ENCODE measurements around the gene CHTOP. TPM values are rescaled to one million over a fixed set of nuclear protein-coding genes. Genes with fewer than 3 reads are reported as not detected.

The CHTOP gene
- total and polyA plus RNA-seq, 2 of the 13 experiments (the other 11 are each of a cell fraction or from before 2014, with no cell fraction given) = 38.0 to 51.9 TPM

DNA sequence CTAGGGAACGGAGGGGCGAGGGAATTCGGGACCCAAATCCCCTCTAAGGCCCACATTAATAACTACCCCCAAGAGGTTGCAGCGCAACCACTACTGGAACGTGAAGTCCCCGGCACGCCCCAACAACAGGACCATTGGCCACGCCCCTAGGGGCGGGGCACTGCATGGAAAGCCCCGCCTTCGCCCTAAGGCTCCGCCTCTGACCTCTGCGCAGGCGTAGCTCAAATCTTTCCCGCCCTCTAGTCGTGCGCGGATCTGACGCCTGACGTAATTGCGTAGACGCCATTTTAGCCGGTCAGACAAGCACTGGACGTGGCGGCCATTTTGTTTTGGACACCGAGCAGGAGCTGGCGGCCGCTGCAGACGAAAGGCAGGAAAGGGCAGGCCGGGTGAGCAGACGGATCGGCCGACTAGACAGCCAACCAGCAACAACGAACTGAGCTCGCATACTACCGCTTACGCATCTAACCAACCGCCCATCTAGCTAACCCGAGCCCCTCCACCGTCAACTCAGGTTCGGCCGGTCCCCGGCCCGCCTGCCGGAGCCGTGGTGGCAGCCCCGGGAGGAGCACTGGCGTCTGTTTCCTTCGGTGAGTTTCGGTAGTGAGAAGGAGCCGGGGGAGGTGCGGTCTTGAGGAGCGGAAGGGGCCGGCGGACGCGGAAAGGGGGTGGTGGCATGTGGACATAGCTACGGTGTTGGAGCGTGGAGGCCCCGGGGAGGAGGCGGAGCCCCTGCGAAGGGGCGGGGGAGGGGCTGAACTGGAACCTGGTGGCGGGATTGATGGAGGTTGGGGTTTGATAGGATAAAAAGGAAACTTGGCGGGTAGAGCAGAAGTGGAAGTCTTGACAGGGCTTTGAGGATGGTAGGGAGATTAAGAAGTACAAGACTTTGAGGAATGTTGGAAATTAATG is at the start of gene CHTOP (continued):
- TF ChIP-seq ZNF318 (CRISPR knock-in tag; IDR thresholded peaks at IDR 0.05) (0 out of 2 replicates have a peak, but pooled peaks have one; percentile 81), ZNF646 (CRISPR knock-in tag; IDR thresholded peaks at IDR 0.05) (no peak), TARDBP (CRISPR knock-in tag; IDR thresholded peaks at IDR 0.05) (peak; percentile 90), TCF12 (IDR thresholded peaks at IDR 0.05) (no peak), TCF12 (CRISPR knock-in tag; IDR thresholded peaks at IDR 0.05) (peak; percentile 12; the same call in 1 of the 2 replicates), TAF15 (IDR thresholded peaks at IDR 0.05; ENCODE audit: low read depth, low read length, poor library complexity, severe bottlenecking) (peak; percentile 69), NCOA2 (CRISPR knock-in tag; IDR thresholded peaks at IDR 0.05) (0 out of 2 replicates have a peak, but pooled peaks have one; percentile 13), TOE1 (CRISPR knock-in tag; IDR thresholded peaks at IDR 0.05) (0 out of 2 replicates have a peak, but pooled peaks have one; percentile 7), ZNF572 (CRISPR knock-in tag; IDR thresholded peaks at IDR 0.05) (peak; percentile 96; the same call in 1 of the 2 replicates), BRCA1 (CRISPR knock-in tag; IDR thresholded peaks at IDR 0.05) (no peak; the same call in 1 of the 2 replicates)
- TF ChIP-seq, protein P1, sequence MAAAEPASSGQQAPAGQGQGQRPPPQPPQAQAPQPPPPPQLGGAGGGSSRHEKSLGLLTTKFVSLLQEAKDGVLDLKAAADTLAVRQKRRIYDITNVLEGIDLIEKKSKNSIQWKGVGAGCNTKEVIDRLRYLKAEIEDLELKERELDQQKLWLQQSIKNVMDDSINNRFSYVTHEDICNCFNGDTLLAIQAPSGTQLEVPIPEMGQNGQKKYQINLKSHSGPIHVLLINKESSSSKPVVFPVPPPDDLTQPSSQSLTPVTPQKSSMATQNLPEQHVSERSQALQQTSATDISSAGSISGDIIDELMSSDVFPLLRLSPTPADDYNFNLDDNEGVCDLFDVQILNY (CRISPR knock-in tag; conservative IDR thresholded peaks at IDR 0.05) = peak; percentile 95

Data from HepG2 (cell line).